GM20431 (cell line): ENCODE data around the gene SLC66A3.
"Not testable (repeated sequence)": the region's sequence is repeated elsewhere in the genome, so short reads cannot be mapped to it uniquely, and the experiment has no call there.

Experiments
- in situ Hi-C: fragments of 300-500 bp; cut with MseI, MboI; formaldehyde crosslinking; loops from one replicate; pipeline ENCODE4 v1.15.0; 2020; ENCODE audit warnings: low sequenced_read_pairs; ENCODE audit not compliant: unreplicated experiment

Gene SLC66A3

GRCh38 chr2:11159574-11160170 is 4.4 kb downstream of the SLC66A3 start:
- in situ Hi-C loops: no loop called here

- in situ Hi-C loops: no loop called here
Observed at GRCh38 chr2:11160256-11160655, 5.0 kb downstream of the SLC66A3 start.

- in situ Hi-C loops: no loop called here
Observed at GRCh38 chr2:11160731-11161455, 5.6 kb downstream of the SLC66A3 start.

GRCh38 chr2:11161747-11162146 is 6.5 kb downstream of the SLC66A3 start:
- in situ Hi-C loops: no loop called here

- in situ Hi-C loops: no loop called here
Observed at GRCh38 chr2:11163439-11164317, 8.4 kb downstream of the SLC66A3 start.

- in situ Hi-C loops: not testable (repeated sequence)
Observed at GRCh38 chr2:11165046-11165445, 9.8 kb downstream of the SLC66A3 start.

DNA sequence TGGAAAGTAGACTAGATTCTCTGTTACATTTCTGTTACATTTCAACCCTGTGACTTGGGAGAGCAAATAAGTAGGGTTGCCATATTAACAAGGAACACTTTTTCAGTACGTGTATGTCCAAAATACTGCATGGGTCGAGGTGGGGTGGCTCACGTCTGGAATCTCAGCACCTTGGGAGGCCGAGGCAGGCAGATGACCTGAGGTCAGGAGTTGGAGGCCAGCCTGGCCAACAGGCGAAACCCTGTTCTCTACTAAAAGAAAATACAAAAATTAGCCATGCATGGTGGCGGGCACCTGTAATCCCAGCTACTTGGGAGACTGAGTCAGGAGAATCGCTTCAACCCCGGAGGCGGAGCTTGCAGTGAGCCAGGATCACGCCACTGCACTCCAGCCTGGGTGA is 11.2 kb downstream of the SLC66A3 start:
- in situ Hi-C loops: no loop called here

- in situ Hi-C loops: no loop called here
Observed at GRCh38 chr2:11168488-11168887, 13.2 kb downstream of the SLC66A3 start.

DNA sequence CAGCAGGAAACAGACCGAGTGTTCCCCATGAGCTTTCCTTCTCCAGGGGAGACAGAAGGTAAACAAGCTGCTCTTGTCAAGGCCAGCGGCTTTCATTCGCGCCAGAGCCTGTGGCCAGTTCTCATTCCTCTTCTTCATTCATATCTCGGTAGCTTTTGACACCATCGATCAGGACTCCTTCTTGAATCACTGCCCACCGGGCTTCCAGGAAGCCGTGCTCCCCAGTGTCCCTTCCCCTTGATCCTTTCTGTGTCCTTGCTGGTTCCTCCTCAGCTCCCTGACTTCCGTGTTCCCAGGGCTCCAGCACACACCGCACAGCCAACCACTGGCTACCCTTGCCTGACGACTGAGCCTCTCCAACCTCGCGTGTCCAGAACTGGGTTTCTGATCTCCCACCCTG is 14.1 kb downstream of the SLC66A3 start:
- in situ Hi-C loops: no loop called here

DNA sequence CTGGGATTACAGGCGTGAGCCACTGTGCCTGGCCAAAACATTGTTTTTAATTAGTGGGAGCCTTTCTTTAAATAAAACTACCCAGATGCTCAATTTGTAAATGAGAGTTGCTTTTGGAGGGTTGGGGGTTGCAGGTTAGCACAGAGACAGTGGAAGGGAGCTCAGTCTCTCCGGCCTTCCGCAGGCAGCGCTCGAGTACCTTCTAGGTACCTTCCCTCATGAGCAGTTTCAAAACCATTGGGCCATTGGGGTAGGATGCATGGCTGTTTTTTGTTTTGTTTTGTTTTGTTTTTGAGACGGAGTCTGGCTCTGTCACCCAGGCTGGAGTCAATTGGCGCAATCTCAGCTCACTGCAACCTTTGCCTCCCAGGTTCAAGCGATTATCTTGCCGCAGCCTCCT is 19.0 kb downstream of the SLC66A3 start:
- in situ Hi-C loops: no loop called here

DNA sequence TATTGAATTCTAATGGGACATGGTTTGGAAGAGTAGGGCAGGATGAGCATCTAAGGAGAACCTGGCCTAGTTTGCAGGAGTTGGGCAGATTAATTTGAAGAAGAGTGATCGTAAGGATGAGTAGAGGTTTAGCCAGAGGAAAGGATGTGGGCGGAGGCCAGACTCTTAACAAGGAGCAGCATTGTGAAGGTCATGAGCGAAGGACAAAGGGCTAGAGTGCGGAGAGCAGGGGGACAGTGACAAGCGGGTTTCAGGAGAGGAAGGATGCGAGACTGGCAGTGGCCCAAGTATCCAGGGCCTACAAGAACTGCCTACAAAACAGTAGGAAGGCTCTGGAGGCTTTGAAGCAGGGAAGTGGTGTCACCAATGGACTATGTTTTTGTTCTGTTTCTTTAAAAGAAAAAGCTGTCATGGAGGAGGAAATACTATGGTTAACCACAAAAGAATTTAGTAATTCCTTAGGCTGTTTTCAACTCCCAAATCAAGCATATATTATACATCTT is 20.1 kb downstream of the SLC66A3 start:
- in situ Hi-C loops: no loop called here

- in situ Hi-C loops: no loop called here
Observed at GRCh38 chr2:11177871-11178690, 22.8 kb downstream of the SLC66A3 start.

GRCh38 chr2:11179196-11179595 is 23.9 kb downstream of the SLC66A3 start:
- in situ Hi-C loops: no loop called here

GRCh38 chr2:11179899-11180298 is 24.6 kb downstream of the SLC66A3 start:
- in situ Hi-C loops: no loop called here

GRCh38 chr2:11180653-11181052 is 25.4 kb downstream of the SLC66A3 start:
- in situ Hi-C loops: no loop called here

DNA sequence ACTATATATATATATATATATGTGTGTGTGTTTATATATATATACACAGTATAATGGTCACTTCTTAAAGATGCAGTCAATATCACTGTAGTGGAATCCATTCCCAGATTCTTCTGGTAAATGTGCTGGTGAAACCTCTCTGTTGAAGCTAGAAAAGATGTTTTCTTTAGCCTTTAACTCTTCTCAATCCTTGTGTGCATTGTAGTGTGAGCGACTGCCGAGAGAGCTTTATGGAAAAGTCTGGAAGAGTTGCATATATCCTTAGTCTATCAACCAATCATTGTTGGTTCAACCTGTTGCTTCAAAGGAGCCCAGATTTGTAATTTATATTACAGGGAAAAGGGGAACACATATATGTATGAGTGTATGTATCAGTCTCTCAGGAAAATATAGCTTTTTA is 27.7 kb downstream of the SLC66A3 start:
- in situ Hi-C loops: no loop called here

DNA sequence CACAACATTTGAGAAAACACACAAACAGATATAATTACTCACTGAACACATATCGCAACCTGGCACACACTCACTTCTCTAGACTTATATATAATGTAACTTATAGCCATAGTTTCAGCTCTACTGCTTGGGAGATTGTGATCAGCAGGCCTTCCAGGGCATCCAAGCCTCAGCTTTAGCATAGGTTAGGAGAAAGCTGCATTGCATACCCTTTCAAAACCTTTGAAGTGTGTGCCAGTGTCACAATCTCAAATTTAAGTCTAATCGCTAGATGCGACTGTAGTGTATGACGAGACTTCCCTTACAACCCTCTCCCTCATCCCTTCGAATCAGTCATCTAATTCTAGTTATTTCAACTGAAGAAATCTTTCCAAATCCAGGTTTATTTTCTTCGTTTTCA is 30.9 kb downstream of the SLC66A3 start:
- in situ Hi-C loops: no loop called here

- in situ Hi-C loops: no loop called here
Observed at GRCh38 chr2:11187083-11187619, 31.9 kb downstream of the SLC66A3 start.

DNA sequence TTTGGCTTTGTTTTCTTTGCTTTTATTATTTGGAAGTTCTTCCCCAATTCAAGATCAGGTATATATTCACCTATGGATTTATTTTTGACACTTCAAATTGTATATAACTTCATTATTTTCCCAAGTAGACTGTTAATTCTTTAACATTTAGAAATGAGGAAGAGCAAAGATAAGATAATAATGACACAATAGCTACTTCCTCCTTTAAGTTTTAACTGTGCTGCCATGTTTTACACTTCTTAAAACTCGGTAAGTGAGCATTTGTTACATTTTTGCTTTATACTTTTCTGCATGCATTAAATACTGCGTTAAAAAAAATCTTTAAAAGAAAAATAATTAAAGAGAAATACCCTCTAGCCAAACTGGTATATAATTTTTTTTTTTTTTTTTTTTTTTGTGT is 32.5 kb downstream of the SLC66A3 start:
- in situ Hi-C loops: no loop called here

DNA sequence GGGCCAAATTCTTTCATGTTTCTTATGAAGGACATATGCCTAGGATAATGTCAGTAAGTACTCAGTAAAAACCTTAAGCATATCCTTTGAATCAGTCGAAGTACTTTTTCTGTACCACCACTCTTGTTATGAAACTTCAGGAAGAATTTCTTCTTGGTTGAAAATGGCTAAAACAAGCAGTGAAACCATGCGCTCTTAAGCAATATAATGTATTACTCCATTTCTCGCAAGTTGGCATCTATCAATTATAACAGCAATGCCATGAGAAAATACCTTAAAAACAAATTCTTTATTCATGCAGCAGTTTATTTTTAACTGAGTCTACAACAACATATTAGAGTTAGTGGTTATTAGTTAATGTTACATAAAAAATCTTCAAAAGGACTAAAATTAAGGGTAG is 41.0 kb downstream of the SLC66A3 start:
- in situ Hi-C loops: no loop called here
